HG02610 (cell line): ENCODE data around the gene SLC36A4.
"Not testable (repeated sequence)": the region's sequence is repeated elsewhere in the genome, so short reads cannot be mapped to it uniquely, and the experiment has no call there.

ENCODE experiments used
- ATAC-seq: cut with Tn5 transposase; IDR thresholded peaks from one replicate; pipeline ENCODE4 v1.9.1; 2021; ENCODE audit warnings: mild to moderate bottlenecking, moderate library complexity; ENCODE audit not compliant: unreplicated experiment

The SLC36A4 gene

DNA sequence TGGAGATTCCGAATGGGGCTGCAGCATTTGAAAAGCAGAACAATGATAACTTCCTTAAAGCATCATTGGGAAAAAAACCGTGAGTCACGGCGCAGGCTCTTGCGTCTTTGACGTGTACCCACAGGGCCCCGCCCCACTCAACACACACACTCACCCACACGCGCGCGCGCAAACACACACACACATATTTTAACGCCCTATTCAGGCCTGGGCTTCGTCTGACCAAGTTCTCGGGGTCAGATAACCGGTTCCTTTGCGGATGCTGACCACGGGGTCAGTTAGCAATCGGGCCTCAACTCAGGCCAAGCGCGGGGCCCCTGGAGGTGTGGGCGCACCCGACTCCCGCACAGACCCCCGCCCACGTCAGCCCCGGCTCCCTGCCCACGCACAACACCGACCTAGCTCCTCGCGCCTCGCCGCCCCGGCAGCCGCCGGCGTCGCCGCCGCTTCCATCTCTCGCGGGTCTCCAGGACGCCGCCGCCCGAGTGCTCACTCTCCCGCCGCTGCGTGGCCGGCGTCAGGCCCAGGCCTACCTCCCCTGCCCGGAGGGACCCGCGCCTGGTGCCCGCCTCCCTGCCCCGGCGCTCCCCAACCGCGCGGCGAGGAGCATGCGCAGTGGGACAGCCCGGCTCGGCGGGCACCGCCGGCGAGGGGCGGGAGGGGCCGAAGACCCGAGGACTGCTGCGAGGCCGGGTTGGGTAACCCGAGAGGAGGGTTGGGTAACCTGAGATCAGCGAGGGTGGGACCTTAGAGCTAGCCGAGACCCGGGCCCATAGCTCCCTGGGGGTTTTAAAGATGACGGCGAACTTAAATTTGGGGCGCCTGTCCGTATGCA lies at the start of gene SLC36A4:
Gene SLC36A4, minus strand, starts transcription at position 612 of the 835 bp plus-strand sequence. Its CDS starts 159 bp downstream, at position 453.
- peak; percentile 90 for ATAC-seq

DNA sequence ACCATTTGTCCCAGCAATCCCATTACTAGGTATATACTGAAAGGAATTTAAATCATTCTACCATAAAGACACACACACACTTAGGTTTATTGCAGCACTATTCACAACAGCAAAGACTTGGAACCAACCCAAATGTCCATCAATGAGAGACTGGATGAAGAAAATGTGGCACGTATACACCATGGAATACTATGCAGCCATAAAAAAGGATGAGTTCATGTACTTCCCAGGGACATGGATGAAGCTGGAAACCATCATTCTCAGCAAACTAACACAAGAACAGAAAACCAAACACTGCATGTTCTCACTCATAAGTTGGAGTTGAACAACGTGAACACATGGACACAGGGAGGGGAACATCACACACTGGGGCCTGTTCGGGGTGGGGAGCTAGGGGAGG lies 49.0 kb upstream of the SLC36A4 start:
- ATAC-seq, result not testable (repeated sequence)

DNA sequence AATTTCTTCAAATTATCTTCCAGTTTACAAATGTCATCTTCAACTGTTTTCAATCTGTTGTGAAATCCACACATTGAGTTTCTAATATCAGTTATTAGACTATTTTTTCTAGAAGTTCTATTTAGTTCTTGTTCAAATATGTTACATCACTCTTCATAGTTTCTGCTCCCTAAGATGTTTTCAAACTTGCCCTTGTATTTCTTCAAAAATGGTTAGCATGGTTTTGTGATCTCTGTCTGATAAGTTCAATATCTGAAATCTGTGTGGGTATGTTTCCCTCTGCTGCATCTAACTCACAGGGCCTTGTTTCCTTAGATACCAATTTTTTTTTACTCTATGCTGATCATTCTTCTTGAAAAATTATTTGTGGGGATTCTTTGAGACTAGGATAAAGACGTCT lies 46.2 kb upstream of the SLC36A4 start:
- no peak for ATAC-seq

DNA sequence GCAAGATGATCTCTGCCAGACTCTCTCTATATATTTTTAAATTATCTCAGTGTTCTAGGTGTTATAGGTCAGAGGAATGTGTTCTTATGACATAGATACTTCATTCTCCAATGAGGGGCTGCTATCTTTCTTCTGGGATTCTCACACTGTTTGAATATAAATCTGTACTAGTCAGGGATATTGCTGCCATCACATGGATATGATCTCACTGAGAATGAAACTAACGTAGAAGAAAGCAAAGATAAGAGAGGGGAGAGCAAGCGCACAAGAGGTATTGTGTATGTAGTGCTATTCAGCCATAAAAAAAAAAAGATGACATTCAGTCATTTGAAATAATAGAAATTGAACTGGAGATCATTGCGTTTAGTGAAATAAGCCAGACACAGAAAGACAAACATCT lies 42.2 kb upstream of the SLC36A4 start:
- ATAC-seq, result no peak

DNA sequence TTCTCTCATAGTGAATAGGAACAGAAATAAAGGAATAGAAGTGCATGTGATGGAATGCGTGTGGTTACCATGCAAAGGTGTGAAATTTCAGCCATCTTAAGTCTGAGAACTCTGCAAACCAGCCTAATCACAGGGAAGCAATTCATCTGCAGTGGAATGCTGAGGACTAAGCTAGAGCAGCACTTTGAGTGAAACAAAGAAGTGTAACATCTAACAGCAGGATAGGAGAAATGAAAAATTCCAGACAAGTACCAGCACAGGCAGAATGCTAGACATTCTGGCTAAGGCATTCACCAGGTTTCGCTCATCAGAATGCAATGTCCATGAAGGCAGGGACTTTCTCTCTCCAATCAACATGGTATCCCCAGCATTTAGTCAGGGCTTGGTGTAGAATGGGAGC lies 41.2 kb upstream of the SLC36A4 start:
- ATAC-seq, result no peak

DNA sequence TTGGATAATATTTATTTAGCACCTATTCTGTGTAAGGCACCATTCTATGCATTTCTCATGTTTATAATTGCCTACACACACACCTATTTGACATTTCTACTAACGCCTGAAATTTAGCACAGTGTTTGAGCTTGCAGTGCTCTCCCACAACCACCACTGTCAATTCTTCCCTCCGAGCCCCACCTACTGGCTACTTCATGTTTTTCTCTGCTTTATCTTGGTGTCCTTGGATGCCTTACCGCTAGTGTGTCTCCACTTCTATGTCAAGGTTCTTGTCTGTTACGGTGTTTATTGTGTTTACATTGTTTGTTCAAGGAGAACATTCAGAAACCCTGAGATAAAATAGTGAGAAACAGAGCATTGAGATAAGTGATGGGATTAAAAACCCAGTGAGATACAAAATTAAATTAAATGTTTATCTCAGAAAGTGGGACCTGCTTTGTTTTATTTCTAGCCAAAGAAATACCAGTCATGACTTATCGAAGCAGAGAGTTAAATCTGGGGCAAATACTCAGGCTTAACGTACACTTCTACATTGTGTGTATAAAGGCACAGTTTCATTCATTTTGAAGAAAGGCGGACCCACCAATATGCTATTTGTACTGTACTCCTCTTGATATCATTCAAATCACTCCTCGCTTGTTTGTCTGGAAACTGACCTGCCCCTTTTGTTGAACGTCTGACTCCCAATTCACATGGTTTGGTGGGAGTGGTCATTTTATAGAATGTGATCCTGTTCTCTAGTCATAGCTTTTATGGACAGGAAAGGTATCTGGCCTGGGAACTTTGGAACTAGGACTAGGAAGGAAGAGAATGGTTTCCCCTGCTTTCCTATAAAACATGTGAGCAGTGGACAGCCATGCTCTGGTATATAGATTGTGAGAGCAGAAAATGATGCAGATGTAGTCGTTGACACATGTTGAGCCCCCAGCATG lies 39.2 kb upstream of the SLC36A4 start:
- ATAC-seq, result no peak

DNA sequence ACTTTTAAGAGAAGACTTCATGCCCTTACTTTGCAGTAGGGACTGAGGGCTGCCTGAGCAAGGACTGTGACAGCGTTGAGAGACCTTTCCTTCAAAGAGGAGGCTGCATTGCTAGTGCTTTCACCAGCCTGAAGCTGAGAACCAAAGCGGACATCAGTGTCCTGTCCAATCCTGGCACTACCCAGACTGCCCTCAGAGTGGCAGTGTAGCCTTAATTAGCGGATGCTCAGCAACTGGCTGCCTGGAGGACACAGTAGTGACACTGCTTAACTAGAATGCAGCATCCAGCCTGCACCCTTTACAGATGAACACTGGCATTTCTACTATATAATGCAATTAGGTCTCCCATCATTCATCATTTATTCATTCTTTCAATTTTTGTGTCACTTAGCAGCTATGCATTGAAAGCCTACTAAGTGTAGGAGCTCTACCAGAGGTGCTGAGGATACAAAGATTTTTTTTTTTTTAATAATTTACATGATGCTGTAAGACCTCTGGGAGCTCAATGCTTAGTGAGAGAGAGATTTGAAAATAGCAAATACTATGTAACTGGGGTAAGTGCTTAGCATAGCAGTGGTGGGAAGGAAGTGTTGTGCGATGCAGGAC lies 36.9 kb upstream of the SLC36A4 start:
- ATAC-seq, result peak; percentile 99

DNA sequence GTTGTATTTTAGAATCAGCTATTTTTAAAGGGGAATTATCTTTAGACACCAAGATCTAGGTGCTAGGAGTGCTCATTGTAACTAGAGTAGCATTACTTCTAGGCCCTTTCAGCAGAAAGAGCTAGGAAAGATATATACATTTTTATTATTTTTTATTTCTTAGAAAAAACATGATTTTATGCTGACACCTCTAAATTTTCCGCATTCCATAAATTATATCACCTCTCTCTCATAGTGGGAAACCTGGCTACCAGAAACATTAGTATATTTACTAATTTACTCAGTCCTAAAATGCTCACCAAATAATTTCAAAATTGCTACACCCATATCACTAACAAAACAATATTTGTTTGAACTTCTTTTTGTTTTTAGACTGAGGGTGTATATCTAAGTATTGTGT lies 32.1 kb upstream of the SLC36A4 start:
- ATAC-seq, result no peak

DNA sequence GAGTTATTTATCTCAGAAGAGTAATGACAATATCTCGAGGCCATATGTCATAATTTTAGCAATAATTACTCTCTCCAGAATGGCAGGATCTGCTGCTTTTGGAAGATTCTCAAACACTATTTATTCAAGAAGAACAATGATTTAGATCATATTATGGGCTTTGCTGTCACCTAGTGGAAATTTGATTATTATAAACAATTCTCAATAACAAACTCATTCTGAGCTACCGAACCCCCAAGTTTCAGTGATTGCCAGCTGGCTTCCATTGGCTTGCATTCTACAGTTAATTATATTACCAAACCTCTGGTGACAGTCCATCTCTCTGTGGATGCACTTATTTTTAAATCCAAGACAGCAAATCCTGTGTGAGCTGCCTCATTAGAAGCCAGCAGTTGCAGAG lies 27.9 kb upstream of the SLC36A4 start:
- no peak for ATAC-seq

DNA sequence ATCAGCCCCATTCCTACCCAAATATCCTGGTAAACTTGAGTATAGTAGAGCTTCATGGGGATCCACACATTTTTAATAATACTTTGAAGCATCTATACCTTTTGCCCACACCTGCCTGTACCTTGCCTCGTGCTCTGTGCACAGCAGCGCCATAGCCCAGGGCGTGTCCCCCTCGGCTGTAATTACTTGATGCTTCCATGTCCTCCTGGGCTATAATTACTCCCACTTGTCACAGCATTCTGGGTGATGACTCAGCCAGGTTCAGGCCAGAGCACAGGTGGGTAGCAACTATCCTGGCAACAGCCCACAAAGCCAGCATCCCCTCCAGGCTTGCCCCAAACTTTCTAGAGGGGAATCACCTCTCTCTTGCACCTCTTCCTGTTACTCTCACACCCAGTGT lies 23.7 kb upstream of the SLC36A4 start:
- no peak for ATAC-seq

DNA sequence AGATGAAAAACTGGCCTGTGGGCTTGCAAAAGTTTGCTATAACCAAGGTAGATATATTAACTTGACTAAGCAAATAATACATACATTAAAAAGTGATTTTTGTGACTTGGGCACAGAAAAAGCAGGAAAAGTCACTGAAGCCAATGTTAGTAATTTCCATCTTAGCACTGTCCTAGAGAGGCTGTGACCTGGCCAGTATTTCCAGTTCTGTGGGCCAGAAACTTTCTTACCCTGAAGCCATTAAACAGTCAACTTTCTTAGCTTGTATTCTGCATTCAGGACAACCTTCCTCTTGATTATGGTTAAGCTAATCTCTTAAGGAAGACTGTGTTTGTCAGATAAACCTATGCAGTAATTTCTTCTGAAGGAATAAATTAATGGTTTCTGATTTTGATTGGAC lies 22.3 kb upstream of the SLC36A4 start:
- no peak for ATAC-seq

DNA sequence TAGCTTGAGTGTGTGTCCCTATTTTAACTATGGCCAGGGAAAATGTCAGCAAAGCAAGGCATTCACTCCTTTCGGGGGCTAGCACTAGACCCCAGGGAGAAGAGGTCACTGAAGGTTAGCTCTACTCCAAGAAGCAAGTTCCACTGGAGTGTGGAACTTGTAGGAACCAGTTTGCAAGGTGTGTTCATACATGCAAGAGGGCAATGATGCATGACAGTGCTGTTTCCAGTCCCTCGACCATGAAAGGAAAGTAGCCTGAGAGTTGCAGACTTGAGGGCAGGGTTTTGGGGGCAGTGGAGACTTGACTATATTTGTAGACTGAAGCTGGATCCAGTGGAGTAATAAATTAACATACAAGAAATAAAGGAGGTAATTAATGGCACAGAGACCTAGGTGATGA lies 21.6 kb upstream of the SLC36A4 start:
- peak; percentile 68 for ATAC-seq

DNA sequence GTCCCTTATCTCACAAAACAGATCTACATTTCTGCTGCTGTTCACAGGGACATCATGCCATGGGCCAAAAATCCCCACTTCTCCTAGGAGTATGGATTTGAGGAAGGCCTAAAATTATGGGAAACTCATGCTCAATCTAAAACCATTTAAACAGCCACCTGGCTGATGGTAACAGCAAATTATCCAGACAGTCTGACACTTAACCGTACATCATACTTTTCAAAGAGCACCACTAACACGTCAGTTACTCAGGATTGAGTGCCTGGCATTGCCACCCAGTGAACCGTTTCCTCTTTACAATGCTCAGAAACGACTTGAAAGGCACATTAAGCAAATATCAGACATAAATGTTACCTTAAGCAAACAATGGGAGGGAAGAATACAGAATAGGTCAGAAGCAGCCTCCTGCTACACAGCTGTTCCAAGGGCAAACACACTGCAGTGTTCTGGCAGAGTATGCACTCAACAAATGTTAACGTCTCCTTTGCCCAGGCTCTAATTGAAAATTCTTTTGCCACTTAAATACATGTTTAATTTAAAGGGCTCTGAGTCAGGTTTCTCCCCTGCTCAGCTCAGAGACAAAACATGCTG lies 18.8 kb upstream of the SLC36A4 start:
- no peak for ATAC-seq

DNA sequence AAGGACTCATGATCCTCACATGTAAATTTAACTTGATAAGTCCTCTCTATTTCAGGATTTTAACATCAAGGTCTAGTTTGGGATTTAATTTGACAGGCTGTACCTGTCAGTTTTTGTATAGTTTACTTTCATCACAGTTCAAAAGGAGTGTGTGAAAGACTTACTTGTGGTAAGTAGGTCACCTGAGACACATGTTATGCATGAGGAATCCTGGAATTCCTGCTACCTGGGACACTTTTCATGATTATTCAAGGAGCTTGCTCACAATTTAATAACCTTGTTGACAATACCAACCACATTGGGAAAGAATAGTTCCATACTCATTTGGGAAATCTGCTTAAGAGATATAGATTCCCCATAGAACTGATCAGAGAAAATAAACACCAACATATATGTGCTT lies 15.8 kb upstream of the SLC36A4 start:
- no peak for ATAC-seq

DNA sequence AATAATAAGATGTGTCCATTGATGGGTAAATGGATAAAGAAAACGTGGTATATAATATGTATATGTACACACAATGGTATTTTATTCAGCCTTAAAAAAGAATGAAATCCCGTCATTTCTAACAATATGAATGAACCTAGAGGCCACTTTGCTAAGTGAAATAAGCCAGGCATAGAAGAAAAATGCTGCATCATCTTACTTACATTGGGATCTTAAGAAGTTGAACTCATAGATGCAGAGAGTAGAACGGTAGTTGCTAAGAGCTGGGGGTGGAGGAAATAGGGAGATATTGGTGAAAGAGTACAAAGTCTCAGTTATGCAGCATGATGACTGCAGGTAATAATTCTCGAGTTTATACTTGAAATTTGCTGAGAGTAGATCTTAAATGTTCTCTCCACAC lies 14.3 kb upstream of the SLC36A4 start:
- ATAC-seq, result no peak

DNA sequence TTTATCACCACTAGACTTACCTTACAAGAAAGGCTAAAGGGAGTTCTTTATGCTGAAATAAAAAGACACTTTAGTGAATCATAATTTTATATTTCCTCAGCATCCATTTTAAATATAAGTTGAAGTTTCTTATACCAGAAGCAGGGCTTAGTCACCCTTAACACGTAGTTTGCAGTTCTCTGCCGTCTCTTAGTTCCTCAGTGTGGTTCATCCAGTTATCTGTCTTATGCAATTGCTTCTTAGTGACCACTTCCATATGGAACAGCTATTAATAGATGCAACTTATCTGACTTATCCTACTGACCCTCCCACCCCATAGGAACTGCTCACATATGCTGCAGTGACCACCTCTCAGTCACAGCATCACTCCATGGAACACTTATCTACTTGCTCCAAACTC lies 11.7 kb upstream of the SLC36A4 start:
- no peak for ATAC-seq

DNA sequence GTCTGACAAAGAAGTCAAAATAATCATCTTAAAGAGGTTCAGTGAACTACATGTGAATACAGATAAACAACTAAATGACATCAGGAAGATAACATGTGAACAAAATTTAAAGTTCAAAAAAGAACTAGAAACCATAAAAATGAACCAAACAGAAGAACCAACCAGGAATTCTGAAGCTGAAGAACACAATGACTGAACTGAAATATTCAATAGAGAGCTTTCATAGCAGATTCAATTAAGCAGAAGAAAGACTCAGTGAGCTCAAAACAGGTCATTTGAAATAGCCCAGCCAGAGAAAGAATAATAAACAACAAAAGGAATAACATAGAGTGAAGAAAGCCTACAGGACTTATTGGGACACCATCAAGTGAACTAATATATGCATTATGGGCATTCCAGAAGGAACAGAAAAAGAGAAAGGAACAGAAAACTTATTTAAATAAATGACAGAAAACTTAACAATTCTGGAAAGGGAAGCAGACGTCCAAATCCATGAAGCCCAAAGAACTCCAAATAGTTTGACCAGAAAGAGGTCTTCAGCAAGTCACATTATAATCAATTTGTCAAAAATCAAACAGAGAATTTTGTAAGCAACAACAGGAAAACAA lies 11.0 kb upstream of the SLC36A4 start:
- ATAC-seq, result no peak

DNA sequence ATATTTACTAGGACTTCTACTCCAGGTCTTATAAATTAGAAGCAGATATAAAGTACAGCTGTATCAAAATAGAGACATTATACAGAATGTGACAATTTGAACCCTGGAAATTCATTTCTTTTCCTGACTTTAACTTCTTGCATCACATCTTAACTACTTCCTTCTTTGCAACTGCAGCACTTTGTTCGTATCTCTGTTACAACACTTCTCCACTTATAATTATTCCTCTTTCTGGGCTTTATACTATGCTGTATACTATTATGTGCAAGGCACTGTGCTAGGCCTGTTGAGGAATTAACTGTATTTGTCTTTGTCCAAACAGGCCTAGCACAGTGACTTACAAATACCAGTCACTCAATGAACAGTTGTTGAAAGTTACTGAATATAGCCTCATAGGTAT lies 1.8 kb upstream of the SLC36A4 start:
- ATAC-seq, result no peak

DNA sequence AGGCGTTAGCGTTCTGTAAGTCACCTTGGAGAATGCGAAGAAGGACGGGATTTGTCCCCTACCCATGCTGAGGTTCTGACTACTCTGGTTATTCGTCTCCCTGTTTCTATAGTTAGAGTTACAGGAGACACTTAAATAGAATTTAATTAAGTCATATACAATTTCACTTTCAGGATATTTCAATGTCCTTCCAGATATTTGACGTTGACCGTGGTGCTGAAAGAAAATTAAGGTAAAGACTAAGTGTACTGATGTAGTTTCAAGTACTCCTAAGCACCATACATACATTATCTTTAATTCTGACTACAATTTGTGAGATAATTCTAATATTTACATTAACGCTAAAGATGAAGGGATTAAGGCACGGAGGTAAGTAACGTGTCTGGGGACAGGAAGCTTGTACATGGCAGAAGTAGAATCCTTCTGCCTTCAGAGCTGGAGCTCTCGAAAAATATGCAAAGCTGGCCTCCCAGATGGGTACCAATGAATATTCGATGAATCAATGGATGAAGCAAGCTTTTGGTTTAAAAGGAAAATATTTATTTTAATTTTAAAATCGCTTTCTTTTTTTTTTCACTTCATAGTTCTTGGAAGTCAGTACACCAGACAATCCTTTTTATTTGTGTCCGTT lies 539 bp upstream of the SLC36A4 start:
- no peak for ATAC-seq

DNA sequence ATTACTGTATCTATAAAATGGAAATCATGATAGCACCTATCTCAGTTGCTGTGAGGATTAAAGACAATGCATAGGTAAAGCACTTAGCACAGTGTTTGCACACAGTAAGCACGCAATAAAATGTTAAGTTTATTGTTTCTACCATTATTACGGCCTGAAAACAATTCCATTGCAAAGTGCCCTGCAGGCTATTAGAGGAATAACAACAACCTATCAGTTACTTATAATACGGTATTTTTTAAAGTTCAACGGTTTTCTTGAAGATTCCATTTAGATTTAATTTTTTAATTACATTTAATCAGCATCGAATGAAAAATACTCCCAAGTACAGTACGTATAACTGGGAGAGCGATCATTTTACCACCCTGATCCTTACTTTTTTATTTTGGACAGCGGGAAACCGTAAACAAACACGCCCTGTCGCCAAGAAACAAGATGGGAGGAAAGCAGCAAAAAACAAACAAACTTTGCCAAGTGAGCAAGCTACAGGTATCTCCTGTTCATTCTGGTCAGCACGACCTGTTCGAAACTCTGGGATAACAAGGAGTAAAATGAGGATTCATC lies 893 bp downstream of the SLC36A4 start:
- ATAC-seq, result peak; percentile 15
